Aorta (tissue), 5 donors: ENCODE results near the gene PROM1. TPM values are rescaled to one million over a fixed set of nuclear protein-coding genes. Genes with fewer than 3 reads are reported as not detected.

ENCODE experiments used
- ATAC-seq: fragments of 200-7000 bp; cut with Tn5 transposase; one replicate; pipeline ENCODE4 v1.9.1; 2022; ENCODE audit warnings: moderate library complexity; ENCODE audit not compliant: low FRiP score
- DNase-seq, 2 donors: peaks; one replicate each; pipeline ENCODE4 v3.0.0-alpha.2; 2020
- H3K27ac ChIP-seq, 2 donors: one replicate each; pipeline ENCODE4 v1.5.1; 2013; ENCODE audit warnings: low read length in 2 of 2, mild to moderate bottlenecking in 2 of 2, moderate library complexity in 2 of 2, control low read depth in 1 of 2, inconsistent platforms in 1 of 2, low read depth in 1 of 2
- H3K27me3 ChIP-seq, 2 donors: one replicate each; pipeline ENCODE4 v1.6.1; 2013; ENCODE audit warnings: control low read depth in 1 of 2, low read length in 1 of 2, mild to moderate bottlenecking in 1 of 2, moderate library complexity in 1 of 2; ENCODE audit not compliant: insufficient read depth in 2 of 2, control insufficient read depth in 1 of 2
- H3K36me3 ChIP-seq, 2 donors: one replicate each; pipeline ENCODE4 v1.6.1; 2013; ENCODE audit warnings: control low read depth in 1 of 2, low read length in 1 of 2, mild to moderate bottlenecking in 1 of 2; ENCODE audit not compliant: insufficient read depth in 2 of 2, control insufficient read depth in 1 of 2
- H3K4me1 ChIP-seq, 2 donors: one replicate each; pipeline ENCODE4 v1.6.1; 2013; ENCODE audit warnings: low read length in 2 of 2, control low read depth in 1 of 2, mild to moderate bottlenecking in 1 of 2, moderate library complexity in 1 of 2; ENCODE audit not compliant: insufficient read depth in 2 of 2, control insufficient read depth in 1 of 2
- H3K4me3 ChIP-seq, 2 donors: one replicate each; pipeline ENCODE4 v1.5.1; 2013; ENCODE audit warnings: low read length in 2 of 2, control low read depth in 1 of 2, mild to moderate bottlenecking in 1 of 2
- H3K9me3 ChIP-seq: one replicate; pipeline ENCODE4 v1.6.1; 2013; ENCODE audit warnings: mild to moderate bottlenecking, low read length; ENCODE audit not compliant: control insufficient read depth
- WGBS, 2 donors: extraction: QIAGEN DNeasy Blood & Tissue Kit; methylation state at CpG; one replicate each; pipeline ENCODE4 v1.1.7; 2013; 5-methylcytosine and 5-hydroxymethylcytosine counted together
- intact Hi-C, 2 donors: fragments of 100-400 bp; cut with DNase I; formaldehyde crosslinking; loops; one replicate each; pipeline versions ENCODE4 v1.14.2 to v1.15.0; 2022
- polyA plus RNA-seq, 2 donors: library from polyadenylated mRNA; stranded (reverse); fragments of 200-250 nt; gene quantifications; one replicate each; pipeline ENCODE4 v1.2.3, GENCODE V29; 2013
- total RNA-seq, 2 donors: library from RNA; stranded (reverse); fragmentation: NEBNext Ultra II Directional; extraction: Animal tissue kit (Norgen Biotek cat#: 25700); gene quantifications; one replicate each; pipeline ENCODE4 v1.2.1, GENCODE V29; 2021
- donor health status: healthy with polysubstance abuse.
- donor health status: Bipolar disorder and iron deficiency.
- donor health status: DM: no; HTN: no; CAD: no.
- donor health status: DM: no; HTN: no; CAD: no.
- donor health status: DM: yes; HTN: yes; CAD: no.

PROM1 gene
- total and polyA plus RNA-seq, 4 donors = 4.1 to 28.9 (median 6.2) TPM

- WGBS, 2 donors = 86 to 92% methylated on average over 1 of the region's 1 CpG
- intact Hi-C loops = no loop called here
- no peaks in the 10 kb centered on the region for H3K36me3 ChIP-seq
- H3K27me3 ChIP-seq = no peaks in the 10 kb centered on the region
- ATAC-seq = no peak
- H3K27ac ChIP-seq = no peak overlapping the region
- H3K4me1 ChIP-seq = no peaks in the 10 kb centered on the region
- no peak overlapping the region for H3K4me3 ChIP-seq
- H3K9me3 ChIP-seq = no peaks in the 10 kb centered on the region
- DNase-seq = no peak
Measured at GRCh38 chr4:16079046-16079445, 4.8 kb downstream of the PROM1 start.

GRCh38 chr4:16078195-16078760, 5.5 kb downstream of the PROM1 start:
- no peak overlapping the region for H3K27ac ChIP-seq
- 93 to 94% methylated on average over 4 of the region's 4 CpGs for WGBS, 2 donors
- H3K4me3 ChIP-seq = no peak overlapping the region
- no peaks in the 10 kb centered on the region for H3K27me3 ChIP-seq
- no peaks in the 10 kb centered on the region for H3K36me3 ChIP-seq
- no peaks in the 10 kb centered on the region for H3K9me3 ChIP-seq
- H3K4me1 ChIP-seq = no peaks in the 10 kb centered on the region
- DNase-seq = no peak
- no peak for ATAC-seq
- intact Hi-C loops = no loop called here

- DNase-seq = no peak
- no peak overlapping the region for H3K4me3 ChIP-seq
- no peaks in the 10 kb centered on the region for H3K27me3 ChIP-seq
- no peak for ATAC-seq
- no peaks in the 10 kb centered on the region for H3K9me3 ChIP-seq
- no peaks in the 10 kb centered on the region for H3K36me3 ChIP-seq
- H3K27ac ChIP-seq = no peak overlapping the region
- intact Hi-C loops = no loop called here
- 73 to 80% methylated on average over 4 of the region's 4 CpGs for WGBS, 2 donors
- no peaks in the 10 kb centered on the region for H3K4me1 ChIP-seq
Measured at GRCh38 chr4:16077786-16078185, 6.0 kb downstream of the PROM1 start.

- no peak overlapping the region for H3K4me3 ChIP-seq
- intact Hi-C loops = no loop called here
- no peak overlapping the region for H3K27ac ChIP-seq
- 85 to 89% methylated on average over 8 of the region's 8 CpGs for WGBS, 2 donors
- H3K9me3 ChIP-seq = no peaks in the 10 kb centered on the region
- DNase-seq = no peak
- no peaks in the 10 kb centered on the region for H3K4me1 ChIP-seq
- no peaks in the 10 kb centered on the region for H3K27me3 ChIP-seq
- ATAC-seq = no peak
- H3K36me3 ChIP-seq = no peaks in the 10 kb centered on the region
Measured at GRCh38 chr4:16075975-16076757, 7.7 kb downstream of the PROM1 start.

GRCh38 chr4:16075061-16075460, 8.8 kb downstream of the PROM1 start:
- intact Hi-C loops = no loop called here
- 60 to 65% methylated on average over 3 of the region's 3 CpGs for WGBS, 2 donors

GRCh38 chr4:16072168-16072567, 11.7 kb downstream of the PROM1 start:
- intact Hi-C loops = no loop called here
- Histone ChIP-seq H3K9me3 (no peaks in the 10 kb centered on the region), H3K4me3 (no peak overlapping the region)

More at GRCh38 chr4:16075061-16075460, 8.8 kb downstream of the PROM1 start:
- Histone ChIP-seq H3K9me3 (no peaks in the 10 kb centered on the region), H3K4me3 (no peak overlapping the region), H3K36me3 (peaks cover 0 to 2% of the 10 kb centered on the region in 2 donors), H3K27me3 (no peaks in the 10 kb centered on the region), H3K4me1 (peaks cover 0 to 2% of the 10 kb centered on the region in 2 donors), H3K27ac (no peak overlapping the region)
- ATAC-seq (no peak), DNase-seq (no peak)

GRCh38 chr4:16070203-16070602, 13.6 kb downstream of the PROM1 start:
- H3K27ac ChIP-seq = no peak overlapping the region
- ATAC-seq (no peak), DNase-seq (no peak)
- peaks cover 0 to 2% of the 10 kb centered on the region in 2 donors for H3K4me1 ChIP-seq
- no peaks in the 10 kb centered on the region for H3K9me3 ChIP-seq
- WGBS, 2 donors = 94% methylated on average over 3 of the region's 3 CpGs
- H3K36me3 ChIP-seq = peaks cover 0 to 2% of the 10 kb centered on the region in 2 donors
- no peaks in the 10 kb centered on the region for H3K27me3 ChIP-seq
- intact Hi-C loops = no loop called here
- H3K4me3 ChIP-seq = no peak overlapping the region

More at GRCh38 chr4:16072168-16072567, 11.7 kb downstream of the PROM1 start:
- no peaks in the 10 kb centered on the region for H3K27me3 ChIP-seq
- H3K27ac ChIP-seq = no peak overlapping the region
- H3K36me3 ChIP-seq = peaks cover 0 to 2% of the 10 kb centered on the region in 2 donors
- no peak for DNase-seq
- peaks cover 0 to 2% of the 10 kb centered on the region in 2 donors for H3K4me1 ChIP-seq
- no peak for ATAC-seq

- DNase-seq = no peak
- Histone ChIP-seq H3K4me3 (no peak overlapping the region), H3K9me3 (no peaks in the 10 kb centered on the region), H3K27me3 (no peaks in the 10 kb centered on the region), H3K27ac (no peak overlapping the region), H3K4me1 (peaks cover 0 to 2% of the 10 kb centered on the region in 2 donors), H3K36me3 (peaks cover 0 to 2% of the 10 kb centered on the region in 2 donors)
- intact Hi-C loops = no loop called here
- ATAC-seq = no peak
- 90 to 92% methylated on average over 12 of the region's 12 CpGs for WGBS, 2 donors
Measured at GRCh38 chr4:16067515-16067914, 16.3 kb downstream of the PROM1 start.

- intact Hi-C loops = no loop called here
- H3K9me3 ChIP-seq = no peaks in the 10 kb centered on the region
- no peak overlapping the region for H3K27ac ChIP-seq
- no peak for DNase-seq
- peaks cover 0 to 2% of the 10 kb centered on the region in 2 donors for H3K4me1 ChIP-seq
- no peak overlapping the region for H3K4me3 ChIP-seq
- WGBS, 2 donors = 92 to 96% methylated on average over 7 of the region's 7 CpGs
- no peak for ATAC-seq
- peaks cover 0 to 2% of the 10 kb centered on the region in 2 donors for H3K36me3 ChIP-seq
- no peaks in the 10 kb centered on the region for H3K27me3 ChIP-seq
Measured at GRCh38 chr4:16066586-16067128, 17.2 kb downstream of the PROM1 start.
